K562 (cell line): ENCODE measurements around the gene KAZN. TPM values are rescaled to one million over a fixed set of nuclear protein-coding genes. Genes with fewer than 3 reads are reported as not detected.

Source experiments
- CHD2 ChIP-seq: IDR thresholded peaks from 2 replicates; pipeline ENCODE4 v1.6.1; 2011; ENCODE audit warnings: low read depth, low read length
- DPF2 ChIP-seq: fragments of 450-650 bp; IDR thresholded peaks from 2 replicates; pipeline ENCODE4 v1.6.1; 2016
- FIP1L1 ChIP-seq: fragments of 200-400 bp; formaldehyde crosslinking; IDR thresholded peaks from 2 replicates; pipeline ENCODE4 v1.6.1; 2018; ENCODE audit warnings: mild to moderate bottlenecking, low read depth, low read length; ENCODE audit not compliant: poor library complexity, severe bottlenecking
- JUND ChIP-seq, 2 experiments: IDR thresholded peaks; 2 replicates in 1 of 2; 3 replicates in 1 of 2; pipeline ENCODE4 v1.6.1; 2011; ENCODE audit warnings: borderline replicate concordance in 2 of 2, low read depth in 2 of 2, low read length in 2 of 2, improper control_type of control experiment in 1 of 2, missing biosample characterization in 1 of 2, missing genetic modification characterization in 1 of 2, missing genetic modification reagents in 1 of 2
- MEIS2 ChIP-seq: fragments of 450-650 bp; IDR thresholded peaks from 2 replicates; pipeline ENCODE4 v1.6.1; 2014; ENCODE audit warnings: mild to moderate bottlenecking; ENCODE audit not compliant: partially characterized antibody
- MIER1 ChIP-seq: fragments of 450-650 bp; IDR thresholded peaks from 2 replicates; pipeline ENCODE4 v1.6.1; 2016; ENCODE audit warnings: antibody characterized with exemption, mild to moderate bottlenecking, low read depth
- NCOA6 ChIP-seq: fragments of 450-650 bp; IDR thresholded peaks from 2 replicates; pipeline ENCODE4 v1.6.1; 2017; ENCODE audit warnings: mild to moderate bottlenecking
- TRIM24 ChIP-seq, 2 experiments: fragments of 450-650 bp; IDR thresholded peaks; 2 replicates each; pipeline ENCODE4 v1.6.1; 2016
- YY1 ChIP-seq, 3 experiments: IDR thresholded peaks; 2 replicates each; pipeline ENCODE4 v1.6.1; 2011; ENCODE audit warnings: low read length in 2 of 3, mild to moderate bottlenecking in 2 of 3, moderate library complexity in 2 of 3, borderline replicate concordance in 1 of 3, control low read depth in 1 of 3, low read depth in 1 of 3; ENCODE audit not compliant: insufficient read depth in 3 of 3, insufficient replicate concordance in 2 of 3, control insufficient read depth in 1 of 3, insufficient read length in 1 of 3; ENCODE audit errors: extremely low read depth in 1 of 3
- ZNF830 ChIP-seq: fragments of 250-450 bp; sonication (Bioruptor Pico); IDR thresholded peaks from 2 replicates; pipeline ENCODE4 v1.5.0; 2021; ENCODE audit warnings: mild to moderate bottlenecking
- polyA plus RNA-seq, 8 experiments: library from polyadenylated mRNA; depleted of rRNA in 4 of 8; stranded (reverse) in 5 of 8; unstranded in 3 of 8; fragments of >200 nt; fragmentation: Nextera tagmentation in 2 of 8; fragmentation: Illumina TruSeq in 1 of 8; extraction: Ambion mirVana in 2 of 8; extraction: Trizol in 1 of 8; gene quantifications; 2 replicates each; pipeline versions ENCODE4 v1.2.1 to v1.2.3, GENCODE V29; 2011 to 2014; ENCODE audit warnings: inconsistent platforms in 1 of 8, missing spikeins in 1 of 8
- total RNA-seq, 7 experiments: library from RNA; depleted of rRNA in 6 of 7; stranded (reverse); fragments of >200 nt in 6 of 7; fragmentation: Illumina TruSeq in 2 of 7; extraction: Trizol in 2 of 7; gene quantifications; 2 replicates each; pipeline versions ENCODE4 v1.2.1 to v1.2.3, GENCODE V29; 2011 to 2021; ENCODE audit warnings: low replicate concordance in 1 of 7
- TF ChIP-seq, protein P1 (sequence below): sonication (generic); formaldehyde crosslinking; IDR thresholded peaks from 2 replicates; pipeline ENCODE4 v1.8.0; 2022; ENCODE audit warnings: missing genetic modification reagents, mild to moderate bottlenecking, moderate library complexity, borderline replicate concordance

KAZN gene
- total and polyA plus RNA-seq, 9 of the 15 experiments (the other 6 are each of a cell fraction or from before 2014, with no cell fraction given), result 2.1 to 21.6 (median 5.4) TPM

DNA sequence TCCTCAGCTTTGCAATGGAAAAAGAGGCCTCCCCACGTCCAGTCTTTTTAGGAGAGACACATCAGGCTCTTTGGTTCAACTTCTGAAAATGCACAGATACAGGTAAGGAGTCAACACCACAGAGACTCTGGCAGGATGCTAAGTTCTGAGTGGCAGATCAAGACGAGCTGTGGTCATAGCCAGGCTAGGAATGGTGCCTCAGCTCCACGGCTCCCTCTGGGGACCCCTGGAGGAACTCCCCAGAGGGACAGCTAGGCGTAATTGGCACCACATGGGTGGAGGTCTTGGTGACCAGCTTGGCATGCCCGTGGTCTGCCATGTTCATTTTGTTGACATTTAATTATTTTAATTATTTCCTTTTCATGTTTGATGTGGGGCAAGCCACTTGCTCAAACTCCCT is 206.1 kb downstream of the KAZN start (continued):
- 0 out of 2 replicates have a peak, but pooled peaks have one; percentile 6 for TF ChIP-seq JUND (IDR thresholded peaks at IDR 0.05; ENCODE audit: borderline replicate concordance, low read depth, low read length)
- TF ChIP-seq JUND (tag; IDR thresholded peaks at IDR 0.05; ENCODE audit: borderline replicate concordance, low read depth, low read length), result no peak; the same call in 2 of the 3 replicates
- no peak for TF ChIP-seq TRIM24 (IDR thresholded peaks at IDR 0.05)
- TF ChIP-seq NCOA6, result no peak
- no peak for TF ChIP-seq DPF2
- TF ChIP-seq ZNF830 (CRISPR knock-in tag), result no peak
- peak in 1 of 3 experiments; percentile 35 for TF ChIP-seq YY1 (IDR thresholded peaks at IDR 0.05; ENCODE audit: borderline replicate concordance in 1 of 3, control insufficient read depth in 1 of 3, extremely low read depth in 1 of 3, insufficient read depth in 3 of 3, insufficient read length in 1 of 3, insufficient replicate concordance in 2 of 3, low read depth in 1 of 3, low read length in 2 of 3)
- TF ChIP-seq CHD2, result no peak
- TF ChIP-seq MIER1, result no peak
- TF ChIP-seq FIP1L1, result no peak
- TF ChIP-seq, protein P1, sequence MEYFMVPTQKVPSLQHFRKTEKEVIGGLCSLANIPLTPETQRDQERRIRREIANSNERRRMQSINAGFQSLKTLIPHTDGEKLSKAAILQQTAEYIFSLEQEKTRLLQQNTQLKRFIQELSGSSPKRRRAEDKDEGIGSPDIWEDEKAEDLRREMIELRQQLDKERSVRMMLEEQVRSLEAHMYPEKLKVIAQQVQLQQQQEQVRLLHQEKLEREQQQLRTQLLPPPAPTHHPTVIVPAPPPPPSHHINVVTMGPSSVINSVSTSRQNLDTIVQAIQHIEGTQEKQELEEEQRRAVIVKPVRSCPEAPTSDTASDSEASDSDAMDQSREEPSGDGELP (CRISPR knock-in tag), result peak; percentile 24; the same call in 1 of the 2 replicates
- peak; percentile 59 for TF ChIP-seq MEIS2
